HTR-8/SVneo (cell line): Measurements from ENCODE around the gene LRRTM4.
A peak's percentile ranks its signal among the peaks of the same experiment; 100 is the strongest.
"Not testable (repeated sequence)": the region's sequence is repeated elsewhere in the genome, so short reads cannot be mapped to it uniquely, and the experiment has no call there.

Experiments
- DNase-seq: peaks from one replicate; pipeline ENCODE4 v3.0.0; 2011; ENCODE audit warnings: low spot score, mixed read lengths; ENCODE audit not compliant: insufficient read length
- FAIRE-seq: peaks from 2 replicates; lab custom pipeline; 2011; peaks lifted over from hg19 to GRCh38; lab: Jason Lieb, UNC

Gene LRRTM4

GRCh38 chr2:77191665-77192064 is 330.5 kb downstream of the LRRTM4 start:
- FAIRE-seq = no peak

DNA sequence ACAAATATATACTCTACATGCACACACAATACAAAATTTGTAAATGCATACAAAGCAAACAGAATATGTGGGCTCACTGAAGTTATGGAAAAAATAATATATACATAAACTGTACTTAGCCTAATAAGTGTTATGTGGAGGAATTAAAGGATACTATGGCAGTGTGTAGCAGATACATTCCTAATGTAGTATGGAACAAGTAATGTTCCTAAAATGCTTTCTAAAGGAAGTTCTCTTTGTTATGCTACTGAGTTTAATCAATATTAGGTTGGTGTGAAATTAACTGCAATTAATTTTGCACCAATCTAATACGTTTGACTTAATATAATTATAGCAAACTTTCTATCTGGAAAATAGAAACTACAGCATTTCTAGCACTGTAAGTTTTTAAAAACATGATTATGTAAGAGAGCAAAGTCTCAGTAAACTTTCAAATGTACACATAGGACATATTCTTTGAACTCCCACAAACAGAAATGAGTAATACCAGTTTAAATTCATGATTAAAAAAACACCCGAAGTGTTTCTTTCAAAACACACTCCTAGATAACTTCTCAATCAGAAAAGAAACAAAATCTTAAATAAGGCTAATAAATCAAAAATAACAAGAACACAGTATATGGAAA is 331.3 kb downstream of the LRRTM4 start:
- no peak for FAIRE-seq
- no peak for DNase-seq

More at GRCh38 chr2:77191665-77192064, 330.5 kb downstream of the LRRTM4 start:
- DNase-seq = no peak

- DNase-seq (no peak), FAIRE-seq (no peak)
These were observed 337.1 kb downstream of the LRRTM4 start for GRCh38 chr2:77185052-77185451.

GRCh38 chr2:77179297-77179696 is 342.9 kb downstream of the LRRTM4 start:
- FAIRE-seq = no peak
- DNase-seq = no peak

DNA sequence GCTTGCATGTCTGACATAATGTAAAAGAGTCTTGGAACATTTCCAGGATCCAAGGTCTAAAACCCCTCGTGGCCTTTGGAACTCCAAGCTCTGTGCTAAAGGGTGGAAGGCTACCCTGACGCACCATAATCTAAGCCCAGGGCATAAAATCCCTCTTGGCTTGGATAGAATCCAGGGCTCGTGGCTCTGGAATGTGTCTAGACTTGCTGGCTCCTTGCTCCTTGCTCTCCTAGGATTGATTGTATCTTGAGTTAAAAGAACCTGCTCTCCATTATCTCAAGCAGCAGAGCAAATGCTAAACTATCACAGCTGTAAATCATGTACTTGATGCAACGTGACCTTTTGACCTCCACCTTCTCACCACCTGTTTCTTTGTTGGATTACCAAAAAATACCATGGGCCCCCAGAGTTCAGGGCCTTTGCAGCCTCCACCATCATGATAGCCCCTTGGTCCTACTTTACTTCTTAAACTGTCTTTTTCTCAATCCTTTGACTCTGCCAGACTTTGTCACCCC is 346.9 kb downstream of the LRRTM4 start:
- DNase-seq, FAIRE-seq: not testable (repeated sequence)

DNA sequence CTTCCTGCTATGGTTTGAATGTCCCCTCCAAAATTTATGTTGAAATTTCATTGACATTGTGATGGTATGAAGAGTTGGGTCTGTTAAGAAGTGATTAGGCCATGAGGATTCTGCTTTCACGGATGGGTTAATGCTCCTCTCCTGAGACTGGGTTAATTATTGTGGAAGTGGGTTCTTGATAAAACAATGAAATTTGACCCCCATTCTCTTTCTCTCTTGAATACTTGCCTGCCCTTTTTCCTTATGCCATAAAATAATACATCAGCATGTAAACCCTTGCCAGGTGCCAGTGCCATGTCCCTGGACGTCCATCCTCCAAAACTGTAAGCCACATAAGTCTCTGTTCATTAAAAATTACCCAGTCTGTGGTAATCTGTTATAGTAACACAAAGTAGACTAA is 352.8 kb downstream of the LRRTM4 start:
- no peak for FAIRE-seq
- no peak for DNase-seq

DNA sequence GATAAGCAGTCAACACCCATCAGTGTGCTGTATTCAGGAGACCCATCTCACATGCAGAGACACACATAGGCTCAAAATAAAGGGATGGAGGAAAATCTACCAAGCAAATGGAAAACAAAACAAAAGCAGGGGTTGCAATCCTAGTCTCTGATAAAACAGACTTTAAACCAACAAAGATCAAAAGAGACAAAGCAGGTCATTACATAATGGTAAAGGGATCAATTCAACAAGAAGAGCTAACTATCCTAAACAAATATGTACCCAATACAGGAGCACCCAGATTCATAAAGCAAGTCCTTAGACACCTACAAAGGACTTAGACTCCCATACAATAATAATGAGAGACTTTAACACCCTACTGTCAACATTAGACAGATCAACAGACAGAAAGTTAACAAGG is 358.2 kb downstream of the LRRTM4 start:
- not testable (repeated sequence) for FAIRE-seq, DNase-seq

- FAIRE-seq (peak; percentile 33), DNase-seq (no peak)
These were observed 361.2 kb downstream of the LRRTM4 start for GRCh38 chr2:77161009-77161408.

GRCh38 chr2:77156599-77156998 is 365.6 kb downstream of the LRRTM4 start:
- DNase-seq = no peak

GRCh38 chr2:77155511-77155910 is 366.7 kb downstream of the LRRTM4 start:
- FAIRE-seq (no peak), DNase-seq (no peak)

More at GRCh38 chr2:77156599-77156998, 365.6 kb downstream of the LRRTM4 start:
- FAIRE-seq = no peak

- FAIRE-seq (no peak), DNase-seq (no peak)
These were observed 372.6 kb downstream of the LRRTM4 start for GRCh38 chr2:77149565-77149964.

GRCh38 chr2:77147153-77147552 is 375.0 kb downstream of the LRRTM4 start:
- FAIRE-seq (no peak), DNase-seq (no peak)

DNA sequence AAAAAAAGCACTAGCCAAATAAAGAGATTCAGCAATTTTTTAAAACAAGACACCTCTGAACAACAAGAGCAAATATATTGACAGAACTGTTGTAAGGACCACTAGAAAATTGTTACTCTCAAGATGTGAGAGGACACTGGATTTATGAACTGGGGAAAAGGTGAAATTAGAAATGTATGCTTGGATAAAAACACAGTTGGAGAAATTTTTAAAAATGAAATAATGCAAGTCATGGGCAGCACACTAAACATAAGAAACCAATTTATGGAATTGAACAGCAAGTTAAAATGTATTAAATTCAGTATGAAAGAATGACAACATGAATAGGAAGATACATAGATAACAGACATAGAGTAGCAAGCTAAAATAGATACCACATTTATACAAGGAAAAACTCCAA is 377.4 kb downstream of the LRRTM4 start:
- FAIRE-seq = no peak
- DNase-seq = no peak

DNA sequence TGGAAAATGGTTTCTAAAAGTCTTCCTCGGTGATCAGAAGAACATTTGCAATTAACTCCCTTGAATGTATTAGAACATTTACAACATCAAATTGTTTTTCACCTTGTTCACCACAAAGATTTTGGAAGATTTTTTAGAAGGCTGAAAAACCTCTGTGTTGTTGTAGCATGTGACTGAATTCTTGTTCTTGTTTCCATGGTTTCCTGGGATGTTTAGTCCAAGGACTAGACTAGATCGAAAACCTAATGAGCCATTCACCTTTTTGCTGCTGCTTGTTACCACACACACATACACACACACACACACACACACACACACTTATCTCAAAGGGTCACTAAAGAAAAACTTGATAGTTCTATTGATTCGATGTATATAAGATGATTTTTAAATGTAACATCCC is 380.0 kb downstream of the LRRTM4 start:
- no peak for FAIRE-seq
- no peak for DNase-seq

DNA sequence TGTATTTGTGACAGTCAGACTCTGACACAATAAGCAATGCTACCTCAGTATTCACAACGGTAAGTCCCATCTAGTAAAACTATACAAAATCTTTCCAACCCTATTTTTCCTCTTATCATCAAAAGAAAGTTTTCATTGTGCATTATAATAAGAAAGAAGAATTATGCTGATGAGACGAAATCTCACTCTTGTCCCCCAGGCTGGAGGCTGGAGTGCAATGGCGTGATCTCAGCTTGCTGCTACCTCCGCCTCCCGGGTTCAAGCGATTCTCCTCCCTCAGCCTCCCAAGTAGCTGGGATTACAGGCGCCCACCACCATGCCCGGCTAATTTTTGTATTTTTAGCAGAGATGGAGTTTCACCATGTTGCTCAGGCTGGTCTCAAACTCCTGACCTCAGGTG is 393.7 kb downstream of the LRRTM4 start:
- FAIRE-seq = not testable (repeated sequence)

DNA sequence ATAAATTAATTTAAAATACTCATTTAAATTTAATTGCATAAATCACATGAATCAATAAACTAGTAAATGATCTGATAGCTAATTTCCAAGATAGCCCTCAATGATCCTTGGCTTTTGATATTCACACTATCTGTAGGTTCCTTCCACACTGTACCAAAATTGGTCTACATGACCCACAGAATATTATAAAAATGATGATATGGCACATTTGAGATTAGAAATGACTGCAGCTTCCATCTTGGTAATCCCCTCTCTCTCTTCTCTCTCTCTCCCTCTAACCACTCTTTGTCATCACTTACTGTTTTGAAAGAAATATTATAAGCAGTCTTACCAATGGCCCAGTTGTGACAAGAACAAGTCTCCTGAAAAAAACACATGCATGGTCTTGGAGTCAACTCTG is 394.8 kb downstream of the LRRTM4 start:
- FAIRE-seq (no peak), DNase-seq (no peak)

More for the DNA sequence above, 393.7 kb downstream of the LRRTM4 start:
- not testable (repeated sequence) for DNase-seq

DNA sequence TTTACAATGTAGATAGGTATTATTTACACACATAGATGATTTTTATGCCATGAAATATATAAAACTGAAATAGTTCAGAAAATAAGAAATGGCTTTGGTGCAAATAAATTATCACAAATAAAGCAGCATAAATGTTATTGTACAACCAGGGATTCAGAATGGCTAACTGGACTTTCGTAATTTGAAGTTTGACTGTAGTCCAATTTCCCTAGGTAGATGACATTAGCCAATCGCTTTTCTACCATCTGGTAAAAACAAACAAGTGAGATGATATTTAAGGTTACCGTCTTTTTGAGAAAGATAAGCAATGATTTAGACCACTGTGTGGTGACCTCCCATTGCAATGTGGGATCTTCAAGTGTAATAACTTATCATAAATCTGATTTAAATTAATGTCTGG is 400.7 kb downstream of the LRRTM4 start:
- DNase-seq = no peak
- FAIRE-seq = no peak

DNA sequence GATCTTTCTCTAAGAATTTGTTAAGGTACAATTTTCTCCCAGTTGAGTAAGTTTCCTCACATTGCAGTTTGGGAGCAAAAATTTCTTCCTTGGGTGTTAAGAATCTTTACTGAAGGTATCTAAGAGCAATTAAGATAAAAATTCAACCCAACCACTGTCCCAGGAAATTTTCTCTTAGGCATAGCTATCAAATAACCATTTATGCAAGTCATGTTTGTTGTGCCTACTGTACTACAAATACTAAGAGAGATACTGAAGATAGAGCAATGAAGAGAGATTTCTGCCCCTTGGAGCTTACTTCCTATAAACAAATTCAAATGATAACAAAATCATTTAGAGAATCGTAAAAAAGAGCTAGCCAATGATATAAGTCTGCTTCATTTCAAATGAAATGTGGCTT is 402.8 kb downstream of the LRRTM4 start:
- FAIRE-seq (no peak), DNase-seq (no peak)

GRCh38 chr2:77108915-77109314 is 413.3 kb downstream of the LRRTM4 start:
- FAIRE-seq = no peak
- DNase-seq = no peak

DNA sequence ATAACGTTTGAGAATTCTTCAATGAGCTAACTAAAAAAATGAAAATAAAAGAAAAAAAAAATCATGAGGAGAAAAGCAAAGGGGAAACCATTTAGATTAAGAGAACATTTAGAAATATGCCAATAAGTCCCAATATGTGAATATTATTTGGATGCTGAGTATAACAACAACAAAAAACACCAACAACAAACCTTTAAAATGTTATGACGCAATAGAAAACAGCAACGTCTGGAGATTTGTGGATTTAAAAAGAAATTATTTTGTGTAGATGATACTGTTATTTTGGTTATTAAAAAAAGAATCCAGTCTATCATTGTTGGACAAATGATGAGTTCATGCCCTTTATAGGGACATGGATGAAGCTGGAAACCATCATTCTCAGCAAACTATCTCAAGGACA is 417.2 kb downstream of the LRRTM4 start:
- DNase-seq (no peak), FAIRE-seq (no peak)

DNA sequence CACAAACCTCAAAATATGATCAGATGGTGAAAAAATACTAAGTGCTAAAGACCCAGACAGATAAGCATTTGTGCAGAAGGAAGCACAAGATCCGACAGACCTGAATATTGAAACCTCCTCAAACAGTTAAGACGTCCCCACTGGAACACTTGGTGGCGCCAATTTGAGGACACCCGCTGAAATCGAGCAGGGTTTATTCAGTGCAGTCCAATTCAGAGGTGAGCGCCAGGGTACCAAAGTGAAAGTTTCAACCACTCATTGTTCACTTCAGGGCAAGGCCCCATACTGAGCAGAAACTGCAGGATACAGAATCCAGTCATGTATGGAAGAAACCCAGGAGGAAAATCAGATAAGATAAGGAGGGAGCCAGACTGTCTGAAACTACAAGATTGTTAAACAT is 417.6 kb downstream of the LRRTM4 start:
- FAIRE-seq = no peak
- no peak for DNase-seq

DNA sequence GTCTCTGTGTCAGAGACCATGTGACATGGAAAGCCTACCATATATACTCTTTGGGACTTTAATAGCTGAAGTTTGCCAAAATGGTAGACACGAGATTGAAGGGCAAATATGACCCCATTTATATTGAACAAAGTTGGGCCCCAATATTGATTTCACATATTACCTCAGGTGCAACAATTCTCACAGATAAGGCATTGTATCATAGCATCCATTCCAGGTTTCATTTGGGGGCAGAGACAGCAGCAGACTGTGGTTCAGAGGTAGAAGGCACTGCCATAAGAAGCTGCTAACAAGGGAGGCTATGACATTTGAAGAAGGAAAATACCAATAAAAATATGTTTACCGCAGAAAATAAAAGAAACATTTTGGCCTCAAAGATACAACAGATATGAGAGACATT is 419.2 kb downstream of the LRRTM4 start:
- no peak for DNase-seq
- no peak for FAIRE-seq
